ENCODE data around the gene SMIM5. TPM values are rescaled to one million over a fixed set of nuclear protein-coding genes. Genes with fewer than 3 reads are reported as not detected.

Gene SMIM5
- total and polyA plus RNA-seq, 2 of the 13 experiments (the other 11 are each of a cell fraction or from before 2014, with no cell fraction given), result not detected

DNA sequence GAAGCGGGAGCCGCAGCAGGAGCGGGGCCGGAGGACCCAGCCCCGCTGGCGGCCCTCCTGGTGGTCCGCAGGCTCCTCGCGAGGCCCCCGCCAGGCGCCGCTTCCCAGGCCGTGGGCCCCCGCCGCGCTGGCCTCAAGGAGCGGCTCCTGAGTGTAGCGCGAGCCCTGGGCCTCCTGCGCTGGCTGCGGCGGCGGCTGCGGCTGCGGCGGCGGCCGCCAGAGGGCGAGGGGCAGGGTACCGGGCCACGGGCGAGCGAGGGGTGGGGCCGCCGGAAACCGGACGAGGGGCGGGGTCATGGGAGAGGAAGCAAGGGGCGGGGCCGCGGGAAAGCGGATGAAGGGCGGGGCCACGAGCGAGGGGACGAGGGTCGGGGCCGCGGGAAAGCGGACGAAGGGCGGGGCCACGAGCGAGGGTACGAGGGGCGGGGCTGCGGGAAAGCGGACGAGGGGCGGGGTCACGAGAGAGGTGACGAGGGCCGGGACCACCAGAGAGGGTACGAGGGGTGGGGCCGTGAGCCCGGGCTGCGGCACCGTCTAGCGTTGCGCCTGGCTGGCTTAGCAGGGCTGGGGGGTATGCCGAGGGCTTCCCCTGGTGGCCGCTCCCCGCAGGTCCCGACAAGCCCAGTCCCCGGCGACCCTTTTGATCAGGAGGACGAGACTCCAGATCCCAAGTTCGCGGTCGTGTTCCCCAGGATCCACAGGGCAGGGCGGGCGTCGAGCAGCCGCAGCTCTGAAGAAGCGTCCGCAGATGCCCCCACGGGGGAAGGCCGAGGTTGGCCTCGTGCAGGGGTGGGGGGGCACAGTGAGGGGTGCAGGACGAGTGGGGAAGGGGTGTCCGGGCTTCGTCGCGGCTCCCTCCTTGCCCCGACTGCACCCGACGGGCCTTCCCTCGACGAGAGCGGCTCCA lies 44.0 kb upstream of the SMIM5 start (continued):
- no peak for TF ChIP-seq ZNF124 (CRISPR knock-in tag; IDR thresholded peaks at IDR 0.05)
- no peak for TF ChIP-seq ZNF670 (CRISPR knock-in tag; IDR thresholded peaks at IDR 0.05; ENCODE audit: borderline replicate concordance)
- peak; percentile 41; the same call in 1 of the 2 replicates for TF ChIP-seq PAXIP1 (CRISPR knock-in tag; conservative IDR thresholded peaks at IDR 0.05)
- TF ChIP-seq HOXA7 (CRISPR knock-in tag; IDR thresholded peaks at IDR 0.05), result no peak
- TF ChIP-seq PRMT3 (CRISPR knock-in tag; IDR thresholded peaks at IDR 0.05; ENCODE audit: borderline replicate concordance, low read depth), result no peak
- TF ChIP-seq KDM5B (CRISPR knock-in tag; IDR thresholded peaks at IDR 0.05; ENCODE audit: borderline replicate concordance), result 0 out of 2 replicates have a peak, but pooled peaks have one; percentile 19
- TF ChIP-seq, protein P1, sequence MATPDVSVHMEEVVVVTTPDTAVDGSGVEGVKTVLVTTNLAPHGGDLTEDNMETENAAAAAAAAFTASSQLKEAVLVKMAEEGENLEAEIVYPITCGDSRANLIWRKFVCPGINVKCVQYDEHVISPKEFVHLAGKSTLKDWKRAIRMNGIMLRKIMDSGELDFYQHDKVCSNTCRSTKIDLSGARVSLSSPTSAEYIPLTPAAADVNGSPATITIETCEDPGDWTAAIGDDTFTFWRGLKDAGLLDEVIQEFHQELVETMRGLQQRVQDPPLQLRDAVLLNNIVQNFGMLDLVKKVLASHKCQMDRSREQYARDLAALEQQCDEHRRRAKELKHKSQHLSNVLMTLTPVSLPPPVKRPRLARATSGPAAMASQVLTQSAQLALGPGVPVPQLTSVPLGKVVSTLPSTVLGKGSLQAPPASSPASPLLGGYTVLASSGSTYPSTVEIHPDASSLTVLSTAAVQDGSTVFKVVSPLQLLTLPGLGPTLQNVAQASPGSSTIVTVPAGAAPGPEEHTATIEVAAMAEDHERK (CRISPR knock-in tag; IDR thresholded peaks at IDR 0.05; ENCODE audit: low read depth), result no peak
- peak; percentile 64; the same call in 1 of the 2 replicates for TF ChIP-seq ZNF792 (CRISPR knock-in tag; IDR thresholded peaks at IDR 0.05)
- no peak for TF ChIP-seq XRCC5 (optimal IDR thresholded peaks at IDR 0.05; ENCODE audit: low read length)
- no peak for TF ChIP-seq TAF1 (CRISPR knock-in tag; IDR thresholded peaks at IDR 0.05)
- TF ChIP-seq FOXA1 (IDR thresholded peaks at IDR 0.05), result no peak
- TF ChIP-seq FOXA1 (CRISPR knock-in tag; IDR thresholded peaks at IDR 0.05), result no peak
- TF ChIP-seq SCMH1 (CRISPR knock-in tag; IDR thresholded peaks at IDR 0.05; ENCODE audit: borderline replicate concordance), result no peak
- TF ChIP-seq MLX (CRISPR knock-in tag; IDR thresholded peaks at IDR 0.05), result no peak
- no peak for TF ChIP-seq JARID2 (CRISPR knock-in tag; IDR thresholded peaks at IDR 0.05; ENCODE audit: insufficient replicate concordance)
- no peak for TF ChIP-seq ISL2 (CRISPR knock-in tag; IDR thresholded peaks at IDR 0.05)
- peak; percentile 41; the same call in 1 of the 2 replicates for TF ChIP-seq HDAC1 (CRISPR knock-in tag; IDR thresholded peaks at IDR 0.05)
- TF ChIP-seq ZNF7 (CRISPR knock-in tag; IDR thresholded peaks at IDR 0.05), result no peak

All from HepG2 (cell line).